ENCODE results near the gene EPHB1. TPM values are rescaled to one million over a fixed set of nuclear protein-coding genes. Genes with fewer than 3 reads are reported as not detected.

EPHB1 gene
- total RNA-seq, 1 experiment from 2014 or later: 2.8 TPM

GRCh38 chr3:135047061-135047460 lies 252.0 kb downstream of the EPHB1 start:
- H4K5ac ChIP-seq (ENCODE audit: insufficient read length, low read depth, low read length): no peak overlapping the region
- peaks cover 8% of the 10 kb centered on the region in 2 experiments for H3K4me1 Mint-ChIP-seq

More at GRCh38 chr3:135047061-135047460, 252.0 kb downstream of the EPHB1 start:
- no peak overlapping the region; a peak in 1 of 7 replicates for H3K27ac Mint-ChIP-seq
- no peaks in the 10 kb centered on the region for H3K23me2 ChIP-seq (ENCODE audit: insufficient read length, low read depth, low read length, poor library complexity, severe bottlenecking)
- no peak overlapping the region for H3K4me3 Mint-ChIP-seq
- H4K91ac ChIP-seq (ENCODE audit: insufficient read length, low read depth, low read length): no peak overlapping the region
- no peaks in the 10 kb centered on the region for H3K36me3 Mint-ChIP-seq (ENCODE audit: insufficient read depth in 1 of 3, low read depth in 3 of 3)
- H3K56ac ChIP-seq (ENCODE audit: insufficient read length, low read depth, low read length): no peak overlapping the region
- no peak overlapping the region for H3T11ph ChIP-seq (ENCODE audit: low read length)
- no CpG with 5 or more reads among the region's 4 CpGs for WGBS (ENCODE audit: extremely low coverage, insufficient read length, low lambda C conversion rate)
- no peak overlapping the region for H4K8ac ChIP-seq (replicated peaks; ENCODE audit: insufficient read length, low read depth, low read length)
- no peaks in the 10 kb centered on the region for H3K27me3 Mint-ChIP-seq (ENCODE audit: low read depth)
- H3K4ac ChIP-seq (ENCODE audit: low read depth, low read length): no peak overlapping the region
- H3K4me1 ChIP-seq (ENCODE audit: insufficient read depth, low read length): no peaks in the 10 kb centered on the region
- no peaks in the 10 kb centered on the region; a peak in 2 of 5 replicates for H3K9me3 Mint-ChIP-seq
- H3K4me2 ChIP-seq (ENCODE audit: insufficient read depth, insufficient read length, low read length): no peak overlapping the region
- H2BK12ac ChIP-seq (ENCODE audit: insufficient read length, low read depth, low read length): no peak overlapping the region
- no peaks in the 10 kb centered on the region for H3K27me3 ChIP-seq (ENCODE audit: insufficient read depth, low read length)
- no peak for DNase-seq
- H3K14ac ChIP-seq (ENCODE audit: insufficient read depth, low read length): no peak overlapping the region
- no peak for TF ChIP-seq CTCF (conservative IDR thresholded peaks at IDR 0.05)
- H2BK20ac ChIP-seq (ENCODE audit: low read depth, low read length, poor library complexity, severe bottlenecking): no peak overlapping the region
- H3K27ac ChIP-seq (ENCODE audit: insufficient read length, low read depth, low read length): no peak overlapping the region
- H2AFZ ChIP-seq (ENCODE audit: low read length): no peak overlapping the region
- no peaks in the 10 kb centered on the region for H3K79me1 ChIP-seq (ENCODE audit: insufficient read depth, low read depth, low read length, poor library complexity, severe bottlenecking)
- H2BK15ac ChIP-seq (ENCODE audit: low read depth, low read length): no peak overlapping the region
- no peak overlapping the region for H3K23ac ChIP-seq (ENCODE audit: insufficient read length, low read depth, low read length)
- no peaks in the 10 kb centered on the region for H3K9me3 ChIP-seq (ENCODE audit: control insufficient read depth, low read depth, low read length)
- no peak overlapping the region for H2AK5ac ChIP-seq (ENCODE audit: insufficient read length, low read length)
- H4K20me1 ChIP-seq (ENCODE audit: control insufficient read depth, insufficient read depth, insufficient read length): no peaks in the 10 kb centered on the region
- no peak overlapping the region for H2BK5ac ChIP-seq (ENCODE audit: insufficient read length, low read length)
- no peak overlapping the region for H2BK120ac ChIP-seq (ENCODE audit: low read depth, low read length, poor library complexity, severe bottlenecking)
- no peaks in the 10 kb centered on the region for H3K79me2 ChIP-seq (ENCODE audit: insufficient read depth, low read length)
- no peak overlapping the region for H3K18ac ChIP-seq (ENCODE audit: insufficient read length, low read depth, low read length)
- H3K9ac ChIP-seq (ENCODE audit: extremely low read depth, insufficient read length, low read length): no peak overlapping the region

Data from H9 (cell line).